Duodenal mucosa (tissue), 2 donors: ENCODE measurements around the gene DCAF17.
A peak's percentile ranks its signal among the peaks of the same experiment; 100 is the strongest.

Experiments used
- H3K27ac ChIP-seq: one replicate; pipeline ENCODE4 v1.7.0; 2013; ENCODE audit warnings: low read depth, low read length
- H3K27me3 ChIP-seq, 2 donors: one replicate each; pipeline ENCODE4 v1.7.0; 2013; ENCODE audit warnings: low read length in 2 of 2, control low read depth in 1 of 2; ENCODE audit not compliant: insufficient read depth in 2 of 2, control insufficient read depth in 1 of 2
- H3K36me3 ChIP-seq, 2 donors: one replicate each; pipeline ENCODE4 v1.7.0; 2013; ENCODE audit warnings: low read length in 2 of 2, control low read depth in 1 of 2; ENCODE audit not compliant: insufficient read depth in 2 of 2, control insufficient read depth in 1 of 2
- H3K4me1 ChIP-seq, 2 donors: one replicate each; pipeline ENCODE4 v1.7.0; 2013; ENCODE audit warnings: low read length in 2 of 2, control low read depth in 1 of 2; ENCODE audit not compliant: insufficient read depth in 2 of 2, control insufficient read depth in 1 of 2
- H3K4me3 ChIP-seq, 2 donors: one replicate each; pipeline ENCODE4 v1.7.0; 2013; ENCODE audit warnings: low read length in 2 of 2, low read depth in 1 of 2
- H3K9ac ChIP-seq, 2 donors: one replicate each; pipeline ENCODE4 v1.7.0; 2013; ENCODE audit warnings: low read length in 2 of 2, low read depth in 1 of 2
- H3K9me3 ChIP-seq, 2 donors: one replicate each; pipeline ENCODE4 v1.7.0; 2013; ENCODE audit warnings: low read length in 2 of 2, control low read depth in 1 of 2; ENCODE audit not compliant: control insufficient read depth in 1 of 2

DCAF17 gene, protein sequence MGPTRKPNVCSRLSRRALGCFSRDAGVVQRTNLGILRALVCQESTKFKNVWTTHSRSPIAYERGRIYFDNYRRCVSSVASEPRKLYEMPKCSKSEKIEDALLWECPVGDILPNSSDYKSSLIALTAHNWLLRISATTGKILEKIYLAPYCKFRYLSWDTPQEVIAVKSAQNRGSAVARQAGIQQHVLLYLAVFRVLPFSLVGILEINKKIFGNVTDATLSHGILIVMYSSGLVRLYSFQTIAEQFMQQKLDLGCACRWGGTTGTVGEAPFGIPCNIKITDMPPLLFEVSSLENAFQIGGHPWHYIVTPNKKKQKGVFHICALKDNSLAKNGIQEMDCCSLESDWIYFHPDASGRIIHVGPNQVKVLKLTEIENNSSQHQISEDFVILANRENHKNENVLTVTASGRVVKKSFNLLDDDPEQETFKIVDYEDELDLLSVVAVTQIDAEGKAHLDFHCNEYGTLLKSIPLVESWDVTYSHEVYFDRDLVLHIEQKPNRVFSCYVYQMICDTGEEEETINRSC

DNA sequence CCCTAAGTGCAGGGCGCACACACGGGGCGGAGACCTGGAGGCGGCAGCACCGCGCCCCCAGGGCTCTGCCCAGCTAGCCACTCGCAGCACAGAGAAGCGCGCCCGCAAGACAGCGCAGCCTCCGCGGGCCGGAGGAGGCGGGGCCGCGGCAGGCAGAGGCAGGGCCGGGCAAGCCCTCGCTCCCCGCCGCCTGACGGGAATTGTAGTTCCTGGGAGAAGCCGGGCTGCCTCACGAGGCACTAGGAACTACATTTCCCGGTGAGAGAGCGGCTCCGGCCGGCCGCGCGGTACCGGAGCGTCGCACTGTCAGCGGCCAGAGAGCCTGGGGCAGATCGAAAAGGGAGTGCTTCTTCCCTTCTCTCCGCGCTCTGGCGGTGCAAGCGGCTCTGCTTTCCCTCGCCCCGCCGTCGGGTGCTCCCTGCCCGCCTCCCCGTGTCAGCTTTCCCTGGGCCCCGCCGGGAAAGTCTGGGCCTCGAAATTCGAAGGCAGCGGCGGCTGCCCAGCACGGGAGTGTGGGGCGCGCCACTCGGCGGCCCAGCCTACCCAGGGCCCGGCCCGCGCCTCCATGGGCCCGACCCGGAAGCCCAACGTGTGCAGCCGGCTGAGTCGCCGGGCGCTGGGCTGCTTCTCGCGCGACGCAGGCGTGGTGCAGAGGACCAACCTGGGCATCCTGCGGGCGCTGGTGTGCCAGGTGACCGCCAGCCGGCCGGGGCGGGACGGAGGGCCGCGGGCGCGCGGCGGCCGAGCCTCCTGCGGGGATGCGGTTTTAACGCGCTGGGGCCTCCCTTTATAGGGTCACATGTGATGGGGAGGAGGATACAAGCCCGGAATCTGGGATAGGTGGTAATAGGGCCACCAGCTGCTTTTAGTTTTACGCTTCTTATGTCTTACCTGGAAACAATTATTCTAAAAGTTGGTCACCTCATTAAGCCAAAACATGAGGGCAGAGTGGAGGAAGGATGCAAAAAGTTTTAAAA, at the start of gene DCAF17:
TSS of gene DCAF17 (plus strand) at position 214 of the 977 bp plus-strand sequence. CDS start at position 566, 352 bp downstream.
- Histone ChIP-seq H3K9me3 (no peaks in the 10 kb centered on the region), H3K4me1 (peaks cover 17 to 27% of the 10 kb centered on the region in 2 donors), H3K36me3 (peaks cover 0 to 22% of the 10 kb centered on the region in 2 donors), H3K9ac (peak within 1 kb of the TSS; percentile 81 to 92), H3K27me3 (no peaks in the 10 kb centered on the region), H3K27ac (peak within 1 kb of the TSS; percentile 97), H3K4me3 (peak within 1 kb of the TSS; percentile 87 to 96)

- no peak overlapping the region for H3K27ac ChIP-seq
- no peak overlapping the region for H3K9ac ChIP-seq
- no peaks in the 10 kb centered on the region for H3K9me3 ChIP-seq
- H3K4me3 ChIP-seq = no peak overlapping the region
- no peaks in the 10 kb centered on the region for H3K27me3 ChIP-seq
- no peaks in the 10 kb centered on the region for H3K36me3 ChIP-seq
- H3K4me1 ChIP-seq = no peaks in the 10 kb centered on the region
Measured at GRCh38 chr2:171386627-171387026, 47.4 kb upstream of the DCAF17 start.

GRCh38 chr2:171387052-171387451, 47.0 kb upstream of the DCAF17 start:
- no peaks in the 10 kb centered on the region for H3K36me3 ChIP-seq
- H3K27me3 ChIP-seq = no peaks in the 10 kb centered on the region
- no peaks in the 10 kb centered on the region for H3K4me1 ChIP-seq
- H3K9ac ChIP-seq = no peak overlapping the region
- no peak overlapping the region for H3K27ac ChIP-seq
- H3K4me3 ChIP-seq = no peak overlapping the region
- no peaks in the 10 kb centered on the region for H3K9me3 ChIP-seq

DNA sequence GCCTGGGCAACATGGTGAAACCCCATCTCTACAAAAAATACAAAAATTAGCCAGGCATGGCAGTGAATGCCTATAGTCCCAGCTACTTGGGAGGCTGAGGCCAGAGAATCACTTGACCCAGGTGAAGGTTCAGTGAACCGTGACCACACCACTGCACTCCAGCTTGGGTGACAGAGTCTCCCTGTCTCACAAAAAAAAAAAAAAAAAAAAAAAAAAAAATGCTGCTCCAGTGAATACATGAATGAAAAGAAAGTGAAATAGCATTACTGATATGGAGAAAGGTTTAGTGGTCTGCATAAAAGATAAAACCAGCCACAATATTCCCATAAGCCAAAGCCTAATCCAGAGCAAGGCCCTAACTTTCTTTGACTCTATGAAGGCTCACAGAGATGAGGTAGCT, 44.7 kb upstream of the DCAF17 start:
- no peaks in the 10 kb centered on the region for H3K27me3 ChIP-seq
- no peak overlapping the region for H3K9ac ChIP-seq
- H3K4me3 ChIP-seq = no peak overlapping the region
- H3K9me3 ChIP-seq = no peaks in the 10 kb centered on the region
- H3K36me3 ChIP-seq = no peaks in the 10 kb centered on the region
- no peak overlapping the region for H3K27ac ChIP-seq
- H3K4me1 ChIP-seq = no peaks in the 10 kb centered on the region

DNA sequence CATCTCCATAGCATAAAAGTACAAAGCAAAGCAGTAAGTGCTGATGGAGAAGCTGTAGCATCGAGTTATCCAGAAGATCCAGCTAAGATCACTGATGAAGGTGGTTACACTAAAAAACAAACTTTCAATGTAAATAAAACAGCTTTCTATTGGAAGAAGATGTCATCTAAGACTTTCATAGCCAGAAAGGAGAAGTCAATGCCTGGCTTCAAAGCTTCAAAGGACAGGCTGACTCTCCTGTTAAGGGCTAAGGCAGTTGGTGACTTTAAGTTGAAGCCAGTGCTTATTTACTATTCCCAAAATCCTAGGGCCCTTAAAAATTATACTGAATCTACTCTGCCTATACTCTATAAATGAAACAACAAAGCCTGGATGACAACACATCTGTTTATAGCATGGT, 44.2 kb upstream of the DCAF17 start:
- Histone ChIP-seq H3K36me3 (no peaks in the 10 kb centered on the region), H3K9me3 (no peaks in the 10 kb centered on the region), H3K27ac (no peak overlapping the region), H3K4me1 (no peaks in the 10 kb centered on the region), H3K27me3 (no peaks in the 10 kb centered on the region), H3K9ac (no peak overlapping the region), H3K4me3 (no peak overlapping the region)

DNA sequence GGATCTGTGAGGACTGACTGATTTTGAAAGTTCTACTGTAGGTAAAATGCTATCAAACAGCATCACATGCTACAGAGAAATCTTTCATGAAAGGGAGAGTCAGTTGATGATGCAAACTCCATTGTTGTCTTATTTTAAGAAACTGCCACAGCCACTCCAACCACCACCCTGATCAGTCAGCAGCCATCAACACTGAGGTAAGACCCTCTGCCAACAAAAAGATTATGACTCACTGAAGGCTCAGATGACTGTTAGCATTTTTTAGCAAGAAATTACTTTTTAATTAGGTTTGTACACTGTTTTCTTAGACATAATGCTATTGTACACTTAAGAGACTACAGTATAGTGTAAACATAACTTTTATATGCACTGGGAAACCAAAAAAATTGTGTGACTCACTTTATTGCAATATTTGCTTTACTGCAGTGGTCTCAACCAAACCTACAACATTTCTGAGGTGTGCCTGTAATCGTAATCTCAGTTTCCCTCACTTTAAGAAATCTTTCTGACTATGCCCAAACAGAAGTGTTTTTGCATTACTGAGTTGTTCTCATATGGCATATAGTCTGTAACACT, 43.0 kb upstream of the DCAF17 start:
- Histone ChIP-seq H3K27ac (no peak overlapping the region), H3K4me1 (no peaks in the 10 kb centered on the region), H3K9ac (no peak overlapping the region), H3K4me3 (no peak overlapping the region), H3K27me3 (no peaks in the 10 kb centered on the region), H3K36me3 (no peaks in the 10 kb centered on the region), H3K9me3 (no peaks in the 10 kb centered on the region)

DNA sequence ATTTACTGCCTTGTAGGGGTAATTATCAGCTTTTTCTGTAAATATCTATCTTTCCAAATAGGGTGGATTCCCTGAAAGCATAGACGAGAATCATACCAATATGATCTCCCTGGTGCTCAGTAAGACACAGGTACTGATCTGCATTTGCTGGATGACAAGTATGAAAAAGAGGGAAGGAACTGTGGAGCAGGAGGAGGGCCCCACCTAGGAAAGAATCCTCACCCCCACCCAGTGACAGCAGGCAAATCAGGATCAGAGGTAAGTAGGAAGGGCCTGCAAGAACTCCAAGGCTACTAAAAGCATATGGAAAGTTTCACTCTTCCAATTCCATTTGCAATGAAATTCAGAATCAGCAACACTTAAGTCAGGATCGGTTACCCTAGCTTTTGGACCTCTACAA, 42.5 kb upstream of the DCAF17 start:
- H3K9ac ChIP-seq = no peak overlapping the region
- H3K4me3 ChIP-seq = no peak overlapping the region
- H3K4me1 ChIP-seq = no peaks in the 10 kb centered on the region
- H3K27me3 ChIP-seq = no peaks in the 10 kb centered on the region
- H3K9me3 ChIP-seq = no peaks in the 10 kb centered on the region
- no peak overlapping the region for H3K27ac ChIP-seq
- H3K36me3 ChIP-seq = no peaks in the 10 kb centered on the region

DNA sequence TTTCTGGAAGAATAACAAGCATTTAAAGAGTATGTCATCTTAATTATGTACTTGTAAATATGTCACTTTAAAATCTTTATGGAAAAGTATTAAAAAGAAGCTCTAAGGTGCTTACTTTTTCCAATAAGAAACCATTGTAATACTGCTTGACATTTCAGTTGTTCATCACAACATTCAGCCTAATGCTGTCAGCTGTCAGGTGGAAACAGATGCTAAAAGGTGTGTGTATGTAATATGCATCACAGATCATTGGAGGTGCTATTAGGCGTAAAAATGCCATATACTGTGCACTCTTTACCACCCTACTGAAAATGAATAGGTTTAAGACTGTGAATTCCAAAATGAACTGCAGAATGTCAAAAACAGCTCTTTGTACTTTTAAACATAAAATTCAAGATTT, 40.5 kb upstream of the DCAF17 start:
- Histone ChIP-seq H3K9ac (no peak overlapping the region), H3K4me3 (no peak overlapping the region), H3K4me1 (no peaks in the 10 kb centered on the region), H3K36me3 (no peaks in the 10 kb centered on the region), H3K27ac (no peak overlapping the region), H3K27me3 (no peaks in the 10 kb centered on the region), H3K9me3 (no peaks in the 10 kb centered on the region)

GRCh38 chr2:171394164-171394740, 39.8 kb upstream of the DCAF17 start:
- Histone ChIP-seq H3K27me3 (no peaks in the 10 kb centered on the region), H3K36me3 (no peaks in the 10 kb centered on the region), H3K4me1 (no peaks in the 10 kb centered on the region), H3K4me3 (no peak overlapping the region), H3K9ac (no peak overlapping the region), H3K27ac (no peak overlapping the region), H3K9me3 (no peaks in the 10 kb centered on the region)
